ENCODE measurements around the gene POLK.
"Not testable (repeated sequence)": the region's sequence is repeated elsewhere in the genome, so short reads cannot be mapped to it uniquely, and the experiment has no call there.

POLK gene

GRCh38 chr5:75547812-75548211, 36.1 kb downstream of the POLK start:
- DNase-seq (ENCODE audit: low read depth in 2 of 2), result no peak

- DNase-seq (ENCODE audit: low read depth in 2 of 2), result no peak
Observed at GRCh38 chr5:75550597-75550996, 38.9 kb downstream of the POLK start.

DNA sequence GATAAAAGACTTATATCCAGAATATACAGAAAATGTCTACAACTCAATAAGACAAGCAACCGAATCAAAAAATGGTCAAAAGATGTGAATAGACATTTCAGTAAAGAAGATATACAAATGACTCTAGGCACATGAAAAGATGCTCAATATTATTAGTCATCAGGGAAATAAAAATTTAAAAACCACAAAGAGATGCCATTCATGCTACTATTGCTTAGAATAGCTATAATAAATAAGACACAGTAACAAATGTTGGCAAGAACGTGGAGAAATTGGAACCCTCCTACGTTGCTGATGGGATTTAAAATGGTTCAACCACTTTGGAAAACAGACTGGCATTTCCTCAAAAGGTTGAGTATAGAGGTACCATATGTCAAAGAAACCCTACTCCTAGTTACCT, 39.8 kb downstream of the POLK start:
- no peak for DNase-seq (ENCODE audit: low read depth in 2 of 2)

DNA sequence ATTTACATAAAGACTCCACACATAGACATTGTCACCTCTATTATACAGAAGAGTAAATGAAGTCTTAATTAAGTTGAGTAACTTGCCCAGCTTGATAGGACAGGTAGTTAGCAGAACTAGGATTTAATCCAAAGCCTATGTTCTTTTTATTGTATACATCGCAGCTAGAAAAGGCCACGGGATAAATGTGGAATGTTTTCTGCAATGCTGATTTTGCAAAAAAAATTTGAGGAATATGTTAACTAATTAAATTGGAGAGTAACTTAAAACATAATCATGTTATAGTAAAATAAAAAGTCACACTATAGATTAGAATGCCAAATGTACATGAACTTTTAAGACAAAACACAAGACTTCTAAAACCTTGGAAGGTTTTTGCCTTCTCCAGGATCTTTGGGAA, 41.1 kb downstream of the POLK start:
- no peak for DNase-seq (ENCODE audit: low read depth in 2 of 2)

GRCh38 chr5:75553358-75553757, 41.7 kb downstream of the POLK start:
- DNase-seq (ENCODE audit: low read depth in 2 of 2), result no peak

GRCh38 chr5:75558221-75558620, 46.5 kb downstream of the POLK start:
- no peak for DNase-seq (ENCODE audit: low read depth in 2 of 2)

- no peak for DNase-seq (ENCODE audit: low read depth in 2 of 2)
Observed at GRCh38 chr5:75558981-75559632, 47.4 kb downstream of the POLK start.

DNA sequence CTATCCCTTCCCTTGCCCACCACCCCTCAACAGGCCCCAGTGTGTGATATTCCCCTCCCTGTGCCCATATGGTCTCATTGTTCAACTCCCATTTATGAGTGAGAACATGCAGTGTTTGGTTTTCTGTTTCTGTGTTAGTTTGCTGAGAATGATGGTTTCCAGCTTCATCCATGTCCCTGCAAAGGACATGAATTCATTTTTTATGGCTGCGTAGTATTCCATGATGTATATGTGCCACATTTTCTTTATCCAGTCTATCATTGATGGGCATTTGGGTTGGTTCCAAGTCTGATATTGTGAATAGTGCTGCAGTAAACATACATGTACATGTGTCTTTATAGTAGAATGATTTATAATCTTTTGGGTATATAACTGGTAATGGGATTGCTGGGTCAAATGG, 49.0 kb downstream of the POLK start:
- DNase-seq (ENCODE audit: low read depth in 2 of 2), result not testable (repeated sequence)

GRCh38 chr5:75565991-75566709, 54.5 kb downstream of the POLK start:
- not testable (repeated sequence) for DNase-seq (ENCODE audit: low read depth in 2 of 2)

GRCh38 chr5:75566710-75567309, 55.1 kb downstream of the POLK start:
- DNase-seq (ENCODE audit: low read depth in 2 of 2), result no peak

GRCh38 chr5:75567710-75568109, 56.0 kb downstream of the POLK start:
- no peak for DNase-seq (ENCODE audit: low read depth in 2 of 2)

DNA sequence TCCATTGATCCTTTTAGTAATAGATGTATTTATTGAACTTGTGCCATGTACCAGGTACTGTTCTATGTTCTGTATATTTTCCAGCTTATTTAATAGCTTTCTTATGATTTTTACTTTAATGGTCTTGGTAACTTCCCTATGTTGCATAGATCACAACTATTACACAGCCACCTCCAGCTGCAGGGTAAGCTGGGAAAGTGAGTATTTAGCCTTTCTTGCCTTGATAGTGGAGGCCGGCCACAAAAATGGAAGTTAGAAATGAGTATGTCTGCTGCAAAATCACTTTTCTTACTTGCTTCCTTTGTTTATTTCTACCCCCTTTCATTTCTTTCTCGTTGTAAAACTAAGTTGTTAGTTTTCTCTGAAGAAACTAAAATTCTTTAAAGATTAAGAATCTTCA, 56.5 kb downstream of the POLK start:
- no peak for DNase-seq (ENCODE audit: low read depth in 2 of 2)

DNA sequence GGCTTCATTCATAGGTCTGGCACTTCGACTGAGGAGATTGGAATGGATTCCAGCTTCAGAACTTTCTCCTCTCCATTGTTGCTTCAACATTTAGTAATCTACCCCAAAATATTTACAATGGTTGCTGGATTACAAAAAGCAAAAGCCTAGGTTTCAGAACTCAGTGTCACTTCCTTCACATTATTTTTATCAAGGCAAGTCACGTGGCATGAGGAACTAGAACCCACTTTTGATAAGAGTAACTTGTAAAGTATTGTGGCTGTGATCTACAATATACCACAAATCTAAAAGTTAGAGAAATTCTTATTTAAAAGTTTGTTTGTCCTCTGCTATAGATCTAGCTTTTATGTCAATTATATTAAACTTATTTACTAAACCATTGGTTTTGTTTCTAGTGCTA, 59.9 kb downstream of the POLK start:
- DNase-seq (ENCODE audit: low read depth in 2 of 2), result no peak

DNA sequence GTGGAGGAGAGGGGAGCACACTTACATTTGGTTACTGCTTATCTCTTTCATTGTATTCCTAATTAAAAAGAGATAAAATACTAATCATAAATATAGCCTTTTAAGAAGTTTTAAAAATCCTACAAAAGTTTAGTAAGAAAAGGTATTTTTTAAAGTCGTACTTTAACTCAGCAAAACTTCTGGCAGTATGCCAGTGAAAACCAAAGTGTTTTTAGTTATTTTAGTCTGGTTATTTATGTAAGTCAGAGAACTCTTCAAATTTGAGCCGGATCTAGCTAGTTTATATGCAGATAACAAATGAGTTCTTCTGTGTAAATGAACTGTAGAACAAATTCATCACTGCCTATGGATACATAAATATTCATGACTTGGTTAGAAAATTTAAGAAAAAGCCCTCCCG, 63.1 kb downstream of the POLK start:
- DNase-seq (ENCODE audit: low read depth in 2 of 2), result no peak

GRCh38 chr5:75578280-75578679, 66.6 kb downstream of the POLK start:
- not testable (repeated sequence) for DNase-seq (ENCODE audit: low read depth in 2 of 2)

- DNase-seq (ENCODE audit: low read depth in 2 of 2), result no peak
Observed at GRCh38 chr5:75584641-75585040, 73.0 kb downstream of the POLK start.

GRCh38 chr5:75588666-75589065, 77.0 kb downstream of the POLK start:
- no peak for DNase-seq (ENCODE audit: low read depth in 2 of 2)

GRCh38 chr5:75600535-75600934, 88.8 kb downstream of the POLK start:
- DNase-seq (ENCODE audit: low read depth in 2 of 2), result no peak

GRCh38 chr5:75601567-75601966, 89.9 kb downstream of the POLK start:
- no peak for DNase-seq (ENCODE audit: low read depth in 2 of 2)

DNA sequence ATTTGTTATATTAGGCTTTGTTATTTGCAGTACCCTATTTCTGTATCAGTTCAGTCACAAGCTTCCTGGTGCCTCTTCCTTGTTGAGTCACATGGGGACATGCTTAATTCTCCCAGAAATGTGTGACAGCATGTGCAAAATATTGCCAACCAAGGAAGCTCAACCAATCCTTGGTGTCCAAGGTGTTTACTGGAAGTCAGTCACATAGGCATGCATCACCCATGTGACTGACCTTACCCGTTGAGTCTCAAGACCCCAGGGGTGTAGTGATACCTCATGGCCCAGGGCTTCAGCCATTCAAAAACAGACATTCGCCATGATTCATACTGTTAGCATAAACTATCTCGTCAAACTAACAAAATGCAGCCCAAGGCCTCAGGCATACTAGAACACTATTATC, 90.3 kb downstream of the POLK start:
- no peak for DNase-seq (ENCODE audit: low read depth in 2 of 2)

- DNase-seq (ENCODE audit: low read depth in 2 of 2), result no peak
Observed at GRCh38 chr5:75603371-75603770, 91.7 kb downstream of the POLK start.

- no peak for DNase-seq (ENCODE audit: low read depth in 2 of 2)
Observed at GRCh38 chr5:75603821-75604220, 92.1 kb downstream of the POLK start.

- DNase-seq (ENCODE audit: low read depth in 2 of 2), result not testable (repeated sequence)
Observed at GRCh38 chr5:75607341-75607740, 95.7 kb downstream of the POLK start.
